Measurements from ENCODE around the gene CCDC197. TPM values are rescaled to one million over a fixed set of nuclear protein-coding genes. Genes with fewer than 3 reads are reported as not detected.
A peak's percentile ranks its signal among the peaks of the same experiment; 100 is the strongest.

The CCDC197 gene
- total RNA-seq, 4 donors from 2014 or later: not detected

- intact Hi-C loops (cut with DNase I; ENCODE audit: low total_unique reads): no loop called here
These were observed 25.7 kb downstream of the CCDC197 start for GRCh38 chr14:94022532-94023411.

GRCh38 chr14:94024549-94024948 is 27.4 kb downstream of the CCDC197 start:
- no peak overlapping the region for H3K4me3 ChIP-seq
- no peaks in the 10 kb centered on the region for H3K27me3 ChIP-seq
- intact Hi-C loops (cut with DNase I; ENCODE audit: low total_unique reads): no loop called here
- TF ChIP-seq CTCF (IDR thresholded peaks at IDR 0.05) (no peak), POLR2A (IDR thresholded peaks at IDR 0.05) (no peak)
- H3K4me1 ChIP-seq: no peaks in the 10 kb centered on the region
- no peak overlapping the region for H3K27ac ChIP-seq
- no peaks in the 10 kb centered on the region for H3K9me3 ChIP-seq
- no peaks in the 10 kb centered on the region for H3K36me3 ChIP-seq
- DNase-seq: no peak

More at GRCh38 chr14:94022532-94023411, 25.7 kb downstream of the CCDC197 start:
- no peak for DNase-seq
- Histone ChIP-seq H3K4me3 (no peak overlapping the region), H3K27ac (no peak overlapping the region), H3K4me1 (no peaks in the 10 kb centered on the region), H3K36me3 (no peaks in the 10 kb centered on the region), H3K9me3 (no peaks in the 10 kb centered on the region), H3K27me3 (no peaks in the 10 kb centered on the region)
- TF ChIP-seq CTCF (IDR thresholded peaks at IDR 0.05): no peak
- no peak for TF ChIP-seq POLR2A (IDR thresholded peaks at IDR 0.05)

- intact Hi-C loops (cut with DNase I; ENCODE audit: low total_unique reads): no loop called here
These were observed 28.6 kb downstream of the CCDC197 start for GRCh38 chr14:94025720-94026119.

GRCh38 chr14:94026173-94026888 is 29.2 kb downstream of the CCDC197 start, which contains the start of gene OTUB2:
Gene OTUB2 (plus strand): TSS chr14:94026340. CDS start chr14:94026538, 198 bp downstream.
- peak within 1 kb of the TSS in 1 of 2 donors; percentile 31 for H3K27ac ChIP-seq
- H3K4me3 ChIP-seq: peak within 1 kb of the TSS; percentile 39 to 62
- H3K9me3 ChIP-seq: no peaks in the 10 kb centered on the region
- H3K36me3 ChIP-seq: no peaks in the 10 kb centered on the region
- intact Hi-C loops (cut with DNase I; ENCODE audit: low total_unique reads): no loop called here
- TF ChIP-seq POLR2A (IDR thresholded peaks at IDR 0.05) (no peak), CTCF (IDR thresholded peaks at IDR 0.05) (no peak)
- DNase-seq: peak; percentile 98 to 99
- H3K27me3 ChIP-seq: no peaks in the 10 kb centered on the region
- H3K4me1 ChIP-seq: no peaks in the 10 kb centered on the region

More at GRCh38 chr14:94025720-94026119, 28.6 kb downstream of the CCDC197 start:
- H3K4me3 ChIP-seq: peak overlapping the region in 1 of 2 donors; percentile 17
- H3K27ac ChIP-seq: no peak overlapping the region
- H3K27me3 ChIP-seq: no peaks in the 10 kb centered on the region
- no peak for TF ChIP-seq POLR2A (IDR thresholded peaks at IDR 0.05)
- no peak for TF ChIP-seq CTCF (IDR thresholded peaks at IDR 0.05)
- H3K36me3 ChIP-seq: no peaks in the 10 kb centered on the region
- H3K9me3 ChIP-seq: no peaks in the 10 kb centered on the region
- no peaks in the 10 kb centered on the region for H3K4me1 ChIP-seq
- no peak for DNase-seq

All from uterus (tissue), 4 donors.